A673 (cell line): Measurements from ENCODE around the gene LMO2.

Source experiments
- EZH2 ChIP-seq: fragments of 200-600 bp; sonication (generic); IDR thresholded peaks from 2 replicates; pipeline ENCODE4 v1.6.1; 2017; ENCODE audit warnings: borderline replicate concordance, low read depth, mild to moderate bottlenecking, mixed read lengths, antibody characterized with exemption, low read length; ENCODE audit not compliant: poor library complexity, severe bottlenecking
- TF ChIP-seq, protein P1 (sequence below): fragments of 300-800, 200-600 bp; sonication (generic); conservative IDR thresholded peaks from 2 replicates; pipeline ENCODE4 v1.5.1; 2017; ENCODE audit warnings: low read depth, mild to moderate bottlenecking, antibody characterized with exemption, low read length, moderate library complexity, mixed read lengths

- TF ChIP-seq, protein P1, sequence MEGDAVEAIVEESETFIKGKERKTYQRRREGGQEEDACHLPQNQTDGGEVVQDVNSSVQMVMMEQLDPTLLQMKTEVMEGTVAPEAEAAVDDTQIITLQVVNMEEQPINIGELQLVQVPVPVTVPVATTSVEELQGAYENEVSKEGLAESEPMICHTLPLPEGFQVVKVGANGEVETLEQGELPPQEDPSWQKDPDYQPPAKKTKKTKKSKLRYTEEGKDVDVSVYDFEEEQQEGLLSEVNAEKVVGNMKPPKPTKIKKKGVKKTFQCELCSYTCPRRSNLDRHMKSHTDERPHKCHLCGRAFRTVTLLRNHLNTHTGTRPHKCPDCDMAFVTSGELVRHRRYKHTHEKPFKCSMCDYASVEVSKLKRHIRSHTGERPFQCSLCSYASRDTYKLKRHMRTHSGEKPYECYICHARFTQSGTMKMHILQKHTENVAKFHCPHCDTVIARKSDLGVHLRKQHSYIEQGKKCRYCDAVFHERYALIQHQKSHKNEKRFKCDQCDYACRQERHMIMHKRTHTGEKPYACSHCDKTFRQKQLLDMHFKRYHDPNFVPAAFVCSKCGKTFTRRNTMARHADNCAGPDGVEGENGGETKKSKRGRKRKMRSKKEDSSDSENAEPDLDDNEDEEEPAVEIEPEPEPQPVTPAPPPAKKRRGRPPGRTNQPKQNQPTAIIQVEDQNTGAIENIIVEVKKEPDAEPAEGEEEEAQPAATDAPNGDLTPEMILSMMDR: no peak
- TF ChIP-seq EZH2: no peak
Measured at GRCh38 chr11:33885338-33886005, 6.4 kb downstream of the LMO2 start.
